IPS-20b (cell line): ENCODE data around the gene ANXA8.
"Not testable (repeated sequence)": the region's sequence is repeated elsewhere in the genome, so short reads cannot be mapped to it uniquely, and the experiment has no call there.

ENCODE experiments used
- H3K27ac ChIP-seq: one replicate; pipeline ENCODE4 v1.5.1; 2013; ENCODE audit warnings: low read length
- H3K27me3 ChIP-seq: 2 replicates; pipeline ENCODE4 v1.6.1; 2013; ENCODE audit warnings: mild to moderate bottlenecking, low read length, inconsistent platforms; ENCODE audit not compliant: insufficient read depth
- H3K36me3 ChIP-seq: 2 replicates; pipeline ENCODE4 v1.6.1; 2013; ENCODE audit warnings: low read depth, mild to moderate bottlenecking, inconsistent platforms, low read length, moderate library complexity; ENCODE audit not compliant: insufficient read depth
- H3K4me1 ChIP-seq: 2 replicates; pipeline ENCODE4 v1.6.1; 2013; ENCODE audit warnings: mild to moderate bottlenecking, control low read depth, inconsistent platforms, low read length, moderate library complexity; ENCODE audit not compliant: insufficient read depth
- H3K4me3 ChIP-seq: 2 replicates; pipeline ENCODE4 v1.5.1; 2013; ENCODE audit warnings: mild to moderate bottlenecking, low read length, inconsistent platforms
- H3K9ac ChIP-seq: 2 replicates; pipeline ENCODE4 v1.6.1; 2013; ENCODE audit warnings: low read depth, mild to moderate bottlenecking, inconsistent platforms, low read length, moderate library complexity
- H3K9me3 ChIP-seq: 2 replicates; pipeline ENCODE4 v1.6.1; 2013; ENCODE audit warnings: mild to moderate bottlenecking, low read depth, low read length, inconsistent platforms; ENCODE audit not compliant: insufficient read depth

The ANXA8 gene

DNA sequence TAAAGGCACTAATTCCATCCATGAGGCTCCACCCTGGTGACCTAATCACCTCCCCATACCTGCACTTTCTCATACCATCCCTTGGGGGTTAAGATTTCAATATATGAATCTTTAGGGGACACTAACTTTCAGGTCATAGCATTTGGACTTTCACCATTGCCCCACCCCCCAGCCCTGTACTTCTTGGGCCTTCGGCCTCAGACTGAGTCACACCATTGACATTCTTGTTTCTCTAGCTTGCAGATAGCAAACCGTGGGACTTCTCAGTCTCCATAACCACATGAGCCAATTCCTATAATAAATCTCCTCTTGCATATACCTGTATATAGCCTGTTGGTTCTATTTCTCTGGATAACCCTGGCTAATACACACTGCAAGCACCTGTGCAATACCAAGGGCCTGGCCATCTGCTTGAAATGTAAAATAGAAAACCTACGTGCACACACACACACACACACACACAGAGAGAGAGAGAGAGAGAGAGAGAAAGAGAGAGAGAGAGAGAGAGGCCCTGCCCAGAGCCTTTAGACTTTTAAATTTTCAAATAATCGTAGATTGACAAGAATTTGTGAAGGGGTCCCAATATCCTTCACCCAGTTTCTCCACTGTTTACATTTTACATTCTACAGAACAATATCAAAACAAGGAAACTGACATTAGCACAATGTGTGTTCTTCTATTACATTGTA lies 25.3 kb downstream of the ANXA8 start:
- H3K27ac ChIP-seq, result no peak overlapping the region
- H3K4me3 ChIP-seq, result no peak overlapping the region
- H3K9ac ChIP-seq, result no peak overlapping the region

GRCh38 chr10:47457826-47458225 lies 26.1 kb downstream of the ANXA8 start:
- no peaks in the 10 kb centered on the region for H3K36me3 ChIP-seq
- H3K27me3 ChIP-seq, result no peaks in the 10 kb centered on the region
- H3K9me3 ChIP-seq, result no peaks in the 10 kb centered on the region
- H3K4me3 ChIP-seq, result no peak overlapping the region
- H3K9ac ChIP-seq, result no peak overlapping the region
- no peak overlapping the region for H3K27ac ChIP-seq
- H3K4me1 ChIP-seq, result no peaks in the 10 kb centered on the region

More for the DNA sequence above, 25.3 kb downstream of the ANXA8 start:
- Histone ChIP-seq H3K36me3 (no peaks in the 10 kb centered on the region), H3K4me1 (no peaks in the 10 kb centered on the region), H3K9me3 (no peaks in the 10 kb centered on the region), H3K27me3 (no peaks in the 10 kb centered on the region)

DNA sequence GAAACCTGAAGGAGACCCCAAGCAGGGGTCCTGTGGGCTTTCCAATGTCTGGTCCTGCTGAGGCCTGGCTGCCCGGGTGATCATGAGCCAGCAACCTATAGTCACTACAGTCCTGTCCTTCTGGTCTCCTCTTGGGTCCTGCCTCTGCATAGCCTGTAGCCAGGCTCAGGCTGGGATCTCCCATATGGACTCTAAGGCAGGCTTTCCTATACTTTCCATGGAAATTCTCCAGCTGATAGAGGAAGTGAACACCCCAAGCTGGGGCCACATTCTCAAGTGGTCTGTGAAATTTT lies 26.4 kb downstream of the ANXA8 start:
- 0 out of 2 replicates have a peak, but pooled peaks cover 3% of the 10 kb centered on the region for H3K4me1 ChIP-seq
- no peaks in the 10 kb centered on the region for H3K27me3 ChIP-seq
- no peaks in the 10 kb centered on the region for H3K9me3 ChIP-seq
- no peaks in the 10 kb centered on the region for H3K36me3 ChIP-seq
- H3K4me3 ChIP-seq, result no peak overlapping the region
- no peak overlapping the region for H3K9ac ChIP-seq
- H3K27ac ChIP-seq, result no peak overlapping the region

DNA sequence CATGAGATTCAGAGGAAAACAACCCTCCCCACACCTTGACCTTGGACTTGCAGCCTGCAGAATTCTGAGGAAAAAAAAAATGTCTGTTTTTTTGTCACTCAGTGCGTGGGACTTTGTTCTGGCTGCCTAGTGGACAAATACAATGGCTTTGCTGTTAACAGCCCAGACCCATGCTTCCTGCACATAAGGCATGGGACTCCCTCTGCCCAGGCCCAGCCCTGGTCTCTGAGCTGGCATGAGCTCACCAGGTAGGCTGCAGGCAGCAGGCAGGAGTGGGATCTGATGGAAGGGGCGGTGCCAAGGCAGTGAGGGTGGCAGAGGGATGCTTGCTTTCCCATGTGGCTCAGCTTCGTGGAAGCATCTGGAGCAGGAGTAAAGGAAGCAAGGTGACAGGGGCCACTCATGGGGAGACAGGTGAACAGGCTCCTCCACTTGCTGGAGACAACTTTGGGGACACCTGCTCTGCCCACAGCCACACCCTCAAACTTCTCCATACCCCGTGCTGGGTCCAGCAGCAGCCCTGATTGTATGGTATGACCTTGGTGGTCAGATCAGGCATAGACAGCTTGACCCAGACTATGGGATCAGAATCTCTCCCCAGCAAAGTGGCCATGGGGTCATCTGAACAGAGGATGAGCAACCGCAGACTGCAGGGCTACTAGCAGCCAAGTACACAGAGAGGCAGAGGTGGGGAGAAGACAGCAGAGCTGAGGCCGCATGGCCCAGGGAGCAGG lies 27.0 kb downstream of the ANXA8 start:
- H3K9ac ChIP-seq, result no peak overlapping the region
- H3K4me3 ChIP-seq, result no peak overlapping the region
- H3K27ac ChIP-seq, result no peak overlapping the region
- H3K4me1 ChIP-seq, result 0 out of 2 replicates have a peak, but pooled peaks cover 3% of the 10 kb centered on the region
- H3K9me3 ChIP-seq, result no peaks in the 10 kb centered on the region
- H3K36me3 ChIP-seq, result no peaks in the 10 kb centered on the region
- no peaks in the 10 kb centered on the region for H3K27me3 ChIP-seq

DNA sequence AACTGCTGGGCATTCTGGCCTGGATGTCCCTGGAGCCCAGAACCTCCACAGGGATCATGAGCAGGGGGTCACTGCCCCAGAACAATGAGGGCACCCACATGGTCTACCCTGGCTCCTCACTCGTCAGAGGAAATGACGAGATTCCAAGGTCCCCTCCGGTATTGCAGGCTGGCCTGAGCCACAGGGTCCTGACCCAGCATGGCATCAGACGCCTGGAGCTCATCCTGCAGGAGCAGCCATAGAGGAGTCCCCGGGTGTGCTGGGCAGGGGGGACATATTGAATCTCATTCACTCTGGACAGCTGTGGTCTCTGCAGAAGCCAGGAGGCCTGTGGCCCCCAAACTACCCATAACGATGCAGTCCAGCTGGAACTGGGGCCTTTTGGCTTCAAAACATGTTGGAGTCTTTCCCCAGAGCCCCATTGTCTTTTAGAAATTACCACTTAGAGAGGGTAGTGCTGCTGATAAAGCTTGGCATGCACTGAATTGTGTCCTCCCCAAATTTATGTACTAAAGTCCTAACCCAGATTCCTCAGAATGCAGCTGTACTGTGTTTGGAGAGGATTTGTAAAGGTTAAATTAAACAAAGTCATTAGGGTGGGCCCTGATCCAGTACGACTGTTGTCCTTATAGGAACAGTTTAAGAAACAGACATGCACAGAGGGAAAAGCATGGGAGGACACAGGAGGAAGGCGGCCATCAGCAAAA lies 27.7 kb downstream of the ANXA8 start:
- Histone ChIP-seq H3K9me3 (no peaks in the 10 kb centered on the region), H3K4me1 (0 out of 2 replicates have a peak, but pooled peaks cover 3% of the 10 kb centered on the region), H3K27me3 (no peaks in the 10 kb centered on the region), H3K4me3 (no peak overlapping the region), H3K27ac (no peak overlapping the region), H3K36me3 (no peaks in the 10 kb centered on the region), H3K9ac (no peak overlapping the region)

GRCh38 chr10:47455350-47456078 lies 28.4 kb downstream of the ANXA8 start:
- not testable (repeated sequence) for H3K36me3 ChIP-seq, H3K4me3 ChIP-seq, H3K9ac ChIP-seq, H3K9me3 ChIP-seq, H3K4me1 ChIP-seq, H3K27ac ChIP-seq, H3K27me3 ChIP-seq

GRCh38 chr10:47454780-47455058 lies 29.2 kb downstream of the ANXA8 start:
- H3K9me3 ChIP-seq, result no peaks in the 10 kb centered on the region
- H3K9ac ChIP-seq, result no peak overlapping the region
- H3K27ac ChIP-seq, result no peak overlapping the region
- no peak overlapping the region for H3K4me3 ChIP-seq
- H3K36me3 ChIP-seq, result no peaks in the 10 kb centered on the region
- H3K27me3 ChIP-seq, result no peaks in the 10 kb centered on the region
- 0 out of 2 replicates have a peak, but pooled peaks cover 3% of the 10 kb centered on the region for H3K4me1 ChIP-seq

- H3K27me3 ChIP-seq, result no peaks in the 10 kb centered on the region
- no peaks in the 10 kb centered on the region for H3K9me3 ChIP-seq
- no peak overlapping the region for H3K4me3 ChIP-seq
- no peak overlapping the region for H3K27ac ChIP-seq
- H3K9ac ChIP-seq, result no peak overlapping the region
- H3K36me3 ChIP-seq, result no peaks in the 10 kb centered on the region
- 0 out of 2 replicates have a peak, but pooled peaks cover 3% of the 10 kb centered on the region for H3K4me1 ChIP-seq
Observed at GRCh38 chr10:47454008-47454779, 29.7 kb downstream of the ANXA8 start.

- Histone ChIP-seq H3K27me3 (no peaks in the 10 kb centered on the region), H3K9ac (no peak overlapping the region), H3K27ac (no peak overlapping the region), H3K9me3 (no peaks in the 10 kb centered on the region), H3K4me1 (0 out of 2 replicates have a peak, but pooled peaks cover 3% of the 10 kb centered on the region), H3K4me3 (no peak overlapping the region), H3K36me3 (no peaks in the 10 kb centered on the region)
Observed at GRCh38 chr10:47453141-47454007, 30.5 kb downstream of the ANXA8 start.

DNA sequence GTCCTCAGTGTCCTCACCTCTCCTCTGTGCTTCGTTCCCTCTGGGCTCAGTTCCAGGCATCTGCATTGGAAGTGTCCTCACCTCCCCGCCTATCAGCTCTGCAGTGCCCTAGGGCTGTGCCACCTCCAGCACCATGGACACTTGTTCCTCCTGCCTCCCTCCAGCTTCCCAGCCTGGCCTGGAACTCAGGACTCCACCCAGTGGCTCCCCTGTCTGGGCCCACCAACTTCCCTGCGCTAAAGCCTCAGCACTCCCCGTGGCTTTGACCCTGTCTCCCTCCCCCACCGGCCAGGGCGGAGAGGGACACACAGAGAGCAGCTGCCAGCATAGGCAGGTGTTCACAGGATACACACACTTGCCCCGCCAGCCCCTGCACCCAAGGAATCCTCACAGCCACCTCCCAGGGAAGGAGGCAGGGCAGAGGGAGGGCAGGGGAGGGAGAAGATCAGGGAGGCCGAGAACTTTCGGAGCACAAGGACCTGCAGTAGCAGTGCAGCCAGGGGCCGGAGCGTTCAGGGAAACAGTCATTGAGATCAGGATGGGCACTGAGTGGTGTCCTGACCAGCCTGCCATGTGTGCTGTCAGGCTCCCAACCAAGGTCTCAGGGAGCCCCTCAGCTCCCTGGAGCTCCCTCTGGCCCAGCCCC lies 31.3 kb downstream of the ANXA8 start:
- Histone ChIP-seq H3K9me3 (no peaks in the 10 kb centered on the region), H3K36me3 (no peaks in the 10 kb centered on the region), H3K27me3 (no peaks in the 10 kb centered on the region), H3K4me3 (no peak overlapping the region), H3K27ac (no peak overlapping the region), H3K4me1 (0 out of 2 replicates have a peak, but pooled peaks cover 3% of the 10 kb centered on the region), H3K9ac (no peak overlapping the region)
